Caco-2 (cell line): Measurements from ENCODE around the gene GPR137C. TPM values are rescaled to one million over a fixed set of nuclear protein-coding genes. Genes with fewer than 3 reads are reported as not detected.

Source experiments
- BruUV-seq: library from RNA; stranded (reverse); fragments of 400-500 nt; replicated peaks from 2 replicates; lab custom pipeline; 2021; lab: Mats Ljungman, UMichigan
- CTCF ChIA-PET: fragments of 300-600 bp; sonication (Branson Sonifier 250); formaldehyde crosslinking; loops from one replicate; lab custom pipeline; 2022; ENCODE audit warnings: antibody characterized with exemption; lab: Charles Lee
- POLR2A ChIA-PET: fragments of 300-600 bp; sonication (Branson Sonifier 250); formaldehyde crosslinking; loops from one replicate; lab custom pipeline; 2022; ENCODE audit warnings: antibody characterized with exemption; lab: Charles Lee
- DNase-seq, 2 experiments: peaks; one replicate each; pipeline versions ENCODE4 v3.0.0 to v3.0.0-alpha.2; 2020 to 2022
- H3K27me3 ChIP-seq: replicated peaks from 2 replicates; pipeline ENCODE4 v1.6.0; 2011; ENCODE audit warnings: low read length; ENCODE audit not compliant: control insufficient read depth, insufficient read depth
- H3K36me3 ChIP-seq: 2 replicates; pipeline ENCODE4 v1.5.1; 2011; ENCODE audit warnings: low read length; ENCODE audit not compliant: control insufficient read depth, insufficient read depth
- H3K4me1 ChIP-seq: fragments of 250-450 bp; sonication (Bioruptor Pico); 2 replicates; pipeline ENCODE4 v1.5.1; 2020; ENCODE audit warnings: mild to moderate bottlenecking
- H3K4me3 ChIP-seq: 2 replicates; pipeline ENCODE4 v1.5.1; 2011; ENCODE audit warnings: low read depth, mild to moderate bottlenecking, control low read depth, low read length
- H3K9me3 ChIP-seq: fragments of 250-450 bp; sonication (Bioruptor Pico); 2 replicates; pipeline ENCODE4 v1.5.1; 2020; ENCODE audit warnings: mild to moderate bottlenecking, moderate library complexity
- H3K27ac Mint-ChIP-seq: one replicate; pipeline ENCODE4 v1.8.0; 2022; ENCODE audit warnings: mixed read lengths; ENCODE audit not compliant: unreplicated experiment
- H3K27me3 Mint-ChIP-seq: one replicate; pipeline ENCODE4 v1.8.0; 2022; ENCODE audit warnings: mixed read lengths; ENCODE audit not compliant: insufficient read depth, unreplicated experiment
- H3K36me3 Mint-ChIP-seq: one replicate; pipeline ENCODE4 v1.8.0; 2022; ENCODE audit warnings: mild to moderate bottlenecking, mixed read lengths; ENCODE audit not compliant: insufficient read depth, unreplicated experiment
- H3K4me1 Mint-ChIP-seq: one replicate; pipeline ENCODE4 v1.8.0; 2022; ENCODE audit warnings: low read depth, mixed read lengths; ENCODE audit not compliant: unreplicated experiment
- H3K4me3 Mint-ChIP-seq: one replicate; pipeline ENCODE4 v1.8.0; 2022; ENCODE audit warnings: mild to moderate bottlenecking, moderate library complexity, mixed read lengths; ENCODE audit not compliant: unreplicated experiment
- H3K9me3 Mint-ChIP-seq: one replicate; pipeline ENCODE4 v1.8.0; 2022; ENCODE audit warnings: mixed read lengths; ENCODE audit not compliant: unreplicated experiment
- intact Hi-C: fragments of 100-400 bp; cut with micrococcal nuclease; formaldehyde crosslinking; loops from one replicate; pipeline ENCODE4 v1.10.0; 2022; ENCODE audit not compliant: unreplicated experiment
- total RNA-seq: library from RNA; stranded (reverse); gene quantifications from 2 replicates; pipeline ENCODE4 v1.2.3, GENCODE V29; 2022
- TF ChIP-seq, protein P1 (sequence below), 2 experiments: fragments of 200-600 bp in 1 of 2; IDR thresholded peaks; 1 replicate in 1 of 2; 2 replicates in 1 of 2; pipeline versions ENCODE4 v1.5.1 to v1.8.0; 2011 to 2022; ENCODE audit warnings: antibody characterized with exemption in 1 of 2, control low read depth in 1 of 2, inconsistent platforms in 1 of 2, low read depth in 1 of 2, low read length in 1 of 2, mild to moderate bottlenecking in 1 of 2, moderate library complexity in 1 of 2; ENCODE audit not compliant: insufficient read depth in 1 of 2, severe bottlenecking in 1 of 2, unreplicated experiment in 1 of 2

The GPR137C gene
- total RNA-seq, 1 experiment from 2014 or later = 2.9 TPM

DNA sequence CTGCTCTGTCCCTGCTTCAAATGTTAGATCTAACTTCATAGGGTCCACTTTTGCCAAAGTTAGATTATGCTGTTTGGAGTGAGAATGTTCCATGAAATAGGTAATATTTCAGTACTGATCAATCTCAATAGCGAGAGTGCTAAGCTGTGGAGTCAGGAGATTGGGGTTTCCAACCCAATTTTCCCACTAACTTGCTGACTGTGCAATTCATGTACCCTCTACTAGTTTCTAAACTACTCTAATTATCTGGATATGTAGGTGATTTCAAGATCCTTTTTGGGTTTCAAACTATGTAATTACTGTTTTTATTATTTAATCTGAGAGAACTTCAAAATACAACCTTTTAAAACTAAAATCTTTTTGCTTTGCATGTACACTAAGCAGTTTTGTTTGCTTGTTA lies 45.9 kb downstream of the GPR137C start:
- no peaks in the 10 kb centered on the region for H3K9me3 ChIP-seq
- Mint-ChIP-seq H3K4me3 (no peak overlapping the region), H3K9me3 (no peaks in the 10 kb centered on the region), H3K36me3 (no peaks in the 10 kb centered on the region), H3K27me3 (no peaks in the 10 kb centered on the region), H3K4me1 (no peaks in the 10 kb centered on the region), H3K27ac (no peak overlapping the region)
- H3K4me3 ChIP-seq = no peak overlapping the region
- no peaks in the 10 kb centered on the region for H3K4me1 ChIP-seq
- intact Hi-C loops = no loop called here
- no peaks in the 10 kb centered on the region for H3K36me3 ChIP-seq
- BruUV-seq = no TSS peak
- no peaks in the 10 kb centered on the region for H3K27me3 ChIP-seq
- CTCF ChIA-PET = no interaction called here
- TF ChIP-seq, protein P1, sequence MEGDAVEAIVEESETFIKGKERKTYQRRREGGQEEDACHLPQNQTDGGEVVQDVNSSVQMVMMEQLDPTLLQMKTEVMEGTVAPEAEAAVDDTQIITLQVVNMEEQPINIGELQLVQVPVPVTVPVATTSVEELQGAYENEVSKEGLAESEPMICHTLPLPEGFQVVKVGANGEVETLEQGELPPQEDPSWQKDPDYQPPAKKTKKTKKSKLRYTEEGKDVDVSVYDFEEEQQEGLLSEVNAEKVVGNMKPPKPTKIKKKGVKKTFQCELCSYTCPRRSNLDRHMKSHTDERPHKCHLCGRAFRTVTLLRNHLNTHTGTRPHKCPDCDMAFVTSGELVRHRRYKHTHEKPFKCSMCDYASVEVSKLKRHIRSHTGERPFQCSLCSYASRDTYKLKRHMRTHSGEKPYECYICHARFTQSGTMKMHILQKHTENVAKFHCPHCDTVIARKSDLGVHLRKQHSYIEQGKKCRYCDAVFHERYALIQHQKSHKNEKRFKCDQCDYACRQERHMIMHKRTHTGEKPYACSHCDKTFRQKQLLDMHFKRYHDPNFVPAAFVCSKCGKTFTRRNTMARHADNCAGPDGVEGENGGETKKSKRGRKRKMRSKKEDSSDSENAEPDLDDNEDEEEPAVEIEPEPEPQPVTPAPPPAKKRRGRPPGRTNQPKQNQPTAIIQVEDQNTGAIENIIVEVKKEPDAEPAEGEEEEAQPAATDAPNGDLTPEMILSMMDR (IDR thresholded peaks at IDR 0.05; ENCODE audit: insufficient read depth in 1 of 2, low read depth in 1 of 2, low read length in 1 of 2, severe bottlenecking in 1 of 2, unreplicated experiment in 1 of 2) = no peak
- POLR2A ChIA-PET = no interaction called here
- DNase-seq = no peak

DNA sequence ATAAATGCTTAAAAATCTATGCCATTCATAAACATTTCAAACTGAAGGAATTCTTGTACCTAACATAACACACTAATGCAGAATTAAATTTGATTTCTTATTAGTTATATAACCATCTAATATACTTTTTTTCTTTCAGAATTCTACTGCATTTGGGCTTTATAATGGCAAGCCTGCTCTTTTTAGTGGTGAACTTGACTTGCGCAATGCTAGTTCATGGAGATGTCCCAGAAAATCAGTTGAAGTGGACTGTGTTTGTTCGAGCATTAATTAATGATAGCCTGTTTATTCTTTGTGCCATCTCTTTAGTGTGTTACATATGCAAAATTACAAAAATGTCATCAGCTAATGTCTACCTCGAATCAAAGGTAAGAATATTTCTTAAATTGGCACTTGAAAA lies 47.3 kb downstream of the GPR137C start:
- CTCF ChIA-PET = no interaction called here
- DNase-seq = no peak
- H3K9me3 Mint-ChIP-seq = no peaks in the 10 kb centered on the region
- no peaks in the 10 kb centered on the region for H3K27me3 Mint-ChIP-seq
- no TSS peak for BruUV-seq
- no peaks in the 10 kb centered on the region for H3K4me1 Mint-ChIP-seq
- Histone ChIP-seq H3K36me3 (no peaks in the 10 kb centered on the region), H3K4me1 (no peaks in the 10 kb centered on the region), H3K27me3 (no peaks in the 10 kb centered on the region), H3K9me3 (0 out of 2 replicates have a peak, but pooled peaks cover 2% of the 10 kb centered on the region), H3K4me3 (no peak overlapping the region)
- H3K36me3 Mint-ChIP-seq = no peaks in the 10 kb centered on the region
- intact Hi-C loops = no loop called here
- H3K27ac Mint-ChIP-seq = no peak overlapping the region
- no peak overlapping the region for H3K4me3 Mint-ChIP-seq
- POLR2A ChIA-PET = no interaction called here
- TF ChIP-seq, protein P1 (IDR thresholded peaks at IDR 0.05; ENCODE audit: insufficient read depth in 1 of 2, low read depth in 1 of 2, low read length in 1 of 2, severe bottlenecking in 1 of 2, unreplicated experiment in 1 of 2) = no peak

DNA sequence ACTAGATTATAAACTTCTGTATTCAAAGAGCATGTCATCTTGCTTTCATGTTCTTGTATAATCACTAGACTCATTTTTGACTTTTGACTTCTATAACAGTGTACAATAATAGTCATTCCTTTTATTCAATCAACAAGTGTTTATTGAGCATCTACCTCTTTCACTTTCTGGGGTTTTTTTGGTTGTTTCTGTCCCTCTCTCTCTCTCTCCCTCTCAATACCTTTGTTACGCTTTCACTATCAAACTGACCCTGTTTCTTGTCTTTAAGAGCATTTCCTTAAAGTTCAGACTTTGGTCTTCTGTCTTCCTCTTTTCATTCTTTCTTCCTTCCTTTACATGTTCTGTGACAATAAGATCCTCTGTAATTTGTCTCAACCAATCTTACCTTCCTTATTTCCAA lies 49.5 kb downstream of the GPR137C start:
- ChIA-PET CTCF (no interaction called here), POLR2A (no interaction called here)
- H3K4me1 Mint-ChIP-seq = no peaks in the 10 kb centered on the region

More for the DNA sequence above, 49.5 kb downstream of the GPR137C start:
- TF ChIP-seq, protein P1 (IDR thresholded peaks at IDR 0.05; ENCODE audit: insufficient read depth in 1 of 2, low read depth in 1 of 2, low read length in 1 of 2, severe bottlenecking in 1 of 2, unreplicated experiment in 1 of 2) = no peak
- Histone ChIP-seq H3K9me3 (0 out of 2 replicates have a peak, but pooled peaks cover 2% of the 10 kb centered on the region), H3K4me3 (no peak overlapping the region), H3K36me3 (no peaks in the 10 kb centered on the region), H3K27me3 (no peaks in the 10 kb centered on the region), H3K4me1 (no peaks in the 10 kb centered on the region)
- intact Hi-C loops = no loop called here
- no peak for DNase-seq
- H3K4me3 Mint-ChIP-seq = no peak overlapping the region
- no peaks in the 10 kb centered on the region for H3K36me3 Mint-ChIP-seq
- H3K27me3 Mint-ChIP-seq = no peaks in the 10 kb centered on the region
- no peaks in the 10 kb centered on the region for H3K9me3 Mint-ChIP-seq
- H3K27ac Mint-ChIP-seq = no peak overlapping the region
- BruUV-seq = no TSS peak
